HepG2 (cell line): ENCODE measurements around the gene KDM2B.

Experiments used
- ARNT ChIP-seq: fragments of 450-650 bp; IDR thresholded peaks from 2 replicates; pipeline ENCODE4 v1.6.1; 2017
- FOXA1 ChIP-seq, 2 experiments: fragments of 450-650 bp in 1 of 2; sonication (generic) in 1 of 2; formaldehyde crosslinking in 1 of 2; IDR thresholded peaks; 2 replicates each; pipeline versions ENCODE4 v1.4.0 to v1.6.1; 2016 to 2020; ENCODE audit warnings: missing genetic modification reagents in 1 of 2
- NFIC ChIP-seq: IDR thresholded peaks from 2 replicates; pipeline ENCODE4 v1.6.1; 2012; ENCODE audit warnings: mild to moderate bottlenecking, low read length, inconsistent platforms
- NPAS2 ChIP-seq: sonication (generic); formaldehyde crosslinking; IDR thresholded peaks from 2 replicates; pipeline ENCODE4 v1.8.0; 2022; ENCODE audit warnings: mild to moderate bottlenecking, missing genetic modification reagents, borderline replicate concordance
- POLR2AphosphoS5 ChIP-seq: IDR thresholded peaks from 2 replicates; pipeline ENCODE4 v1.6.1; 2012; ENCODE audit warnings: low read depth, low read length
- SP2 ChIP-seq: sonication (generic); formaldehyde crosslinking; IDR thresholded peaks from 2 replicates; pipeline ENCODE4 v1.5.1; 2020; ENCODE audit warnings: mild to moderate bottlenecking, missing genetic modification reagents
- ZBTB1 ChIP-seq: sonication (generic); formaldehyde crosslinking; IDR thresholded peaks from 2 replicates; pipeline ENCODE4 v1.4.0; 2020; ENCODE audit warnings: missing genetic modification reagents, borderline replicate concordance
- ZFP37 ChIP-seq: sonication (generic); formaldehyde crosslinking; IDR thresholded peaks from 2 replicates; pipeline ENCODE4 v1.4.0; 2020; ENCODE audit warnings: missing genetic modification reagents, borderline replicate concordance
- ZNF121 ChIP-seq: sonication (generic); formaldehyde crosslinking; IDR thresholded peaks from 2 replicates; pipeline ENCODE4 v1.5.0; 2020; ENCODE audit warnings: mild to moderate bottlenecking, missing genetic modification reagents
- ZNF124 ChIP-seq: sonication (generic); formaldehyde crosslinking; IDR thresholded peaks from 2 replicates; pipeline ENCODE4 v1.4.0; 2020; ENCODE audit warnings: missing genetic modification reagents
- ZSCAN31 ChIP-seq: sonication (generic); formaldehyde crosslinking; IDR thresholded peaks from 2 replicates; pipeline ENCODE4 v1.5.0; 2020; ENCODE audit warnings: low read depth, mild to moderate bottlenecking, missing genetic modification reagents
- TF ChIP-seq, protein P1 (sequence below): sonication (generic); formaldehyde crosslinking; IDR thresholded peaks from 2 replicates; pipeline ENCODE4 v1.4.0; 2020; ENCODE audit warnings: missing genetic modification reagents
- TF ChIP-seq, protein P2 (sequence below), 2 experiments: sonication (generic) in 1 of 2; formaldehyde crosslinking in 1 of 2; IDR thresholded peaks; 2 replicates each; pipeline versions ENCODE4 v1.4.0 to v1.6.1; 2016 to 2020; ENCODE audit warnings: borderline replicate concordance in 1 of 2, low read depth in 1 of 2, mild to moderate bottlenecking in 1 of 2, missing genetic modification reagents in 1 of 2
- TF ChIP-seq, protein P3 (sequence below): IDR thresholded peaks from 2 replicates; pipeline ENCODE4 v1.6.1; 2012; ENCODE audit warnings: inconsistent platforms

- TF ChIP-seq NFIC: no peak
- no peak for TF ChIP-seq SP2 (CRISPR knock-in tag)
- no peak for TF ChIP-seq ARNT
- no peak for TF ChIP-seq NPAS2
- TF ChIP-seq, protein P1, sequence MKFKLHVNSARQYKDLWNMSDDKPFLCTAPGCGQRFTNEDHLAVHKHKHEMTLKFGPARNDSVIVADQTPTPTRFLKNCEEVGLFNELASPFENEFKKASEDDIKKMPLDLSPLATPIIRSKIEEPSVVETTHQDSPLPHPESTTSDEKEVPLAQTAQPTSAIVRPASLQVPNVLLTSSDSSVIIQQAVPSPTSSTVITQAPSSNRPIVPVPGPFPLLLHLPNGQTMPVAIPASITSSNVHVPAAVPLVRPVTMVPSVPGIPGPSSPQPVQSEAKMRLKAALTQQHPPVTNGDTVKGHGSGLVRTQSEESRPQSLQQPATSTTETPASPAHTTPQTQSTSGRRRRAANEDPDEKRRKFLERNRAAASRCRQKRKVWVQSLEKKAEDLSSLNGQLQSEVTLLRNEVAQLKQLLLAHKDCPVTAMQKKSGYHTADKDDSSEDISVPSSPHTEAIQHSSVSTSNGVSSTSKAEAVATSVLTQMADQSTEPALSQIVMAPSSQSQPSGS (CRISPR knock-in tag): no peak
- no peak for TF ChIP-seq ZNF121
- TF ChIP-seq, protein P2, sequence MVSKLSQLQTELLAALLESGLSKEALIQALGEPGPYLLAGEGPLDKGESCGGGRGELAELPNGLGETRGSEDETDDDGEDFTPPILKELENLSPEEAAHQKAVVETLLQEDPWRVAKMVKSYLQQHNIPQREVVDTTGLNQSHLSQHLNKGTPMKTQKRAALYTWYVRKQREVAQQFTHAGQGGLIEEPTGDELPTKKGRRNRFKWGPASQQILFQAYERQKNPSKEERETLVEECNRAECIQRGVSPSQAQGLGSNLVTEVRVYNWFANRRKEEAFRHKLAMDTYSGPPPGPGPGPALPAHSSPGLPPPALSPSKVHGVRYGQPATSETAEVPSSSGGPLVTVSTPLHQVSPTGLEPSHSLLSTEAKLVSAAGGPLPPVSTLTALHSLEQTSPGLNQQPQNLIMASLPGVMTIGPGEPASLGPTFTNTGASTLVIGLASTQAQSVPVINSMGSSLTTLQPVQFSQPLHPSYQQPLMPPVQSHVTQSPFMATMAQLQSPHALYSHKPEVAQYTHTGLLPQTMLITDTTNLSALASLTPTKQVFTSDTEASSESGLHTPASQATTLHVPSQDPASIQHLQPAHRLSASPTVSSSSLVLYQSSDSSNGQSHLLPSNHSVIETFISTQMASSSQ (IDR thresholded peaks at IDR 0.05; ENCODE audit: low read depth): no peak
- TF ChIP-seq, protein P2 (CRISPR knock-in tag; IDR thresholded peaks at IDR 0.05; ENCODE audit: borderline replicate concordance): no peak
- TF ChIP-seq, protein P3, sequence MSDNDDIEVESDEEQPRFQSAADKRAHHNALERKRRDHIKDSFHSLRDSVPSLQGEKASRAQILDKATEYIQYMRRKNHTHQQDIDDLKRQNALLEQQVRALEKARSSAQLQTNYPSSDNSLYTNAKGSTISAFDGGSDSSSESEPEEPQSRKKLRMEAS: no peak
- no peak for TF ChIP-seq ZSCAN31 (CRISPR knock-in tag)
- TF ChIP-seq POLR2AphosphoS5: no peak
- no peak for TF ChIP-seq ZFP37
- TF ChIP-seq FOXA1 (IDR thresholded peaks at IDR 0.05): no peak
- TF ChIP-seq FOXA1 (CRISPR knock-in tag; IDR thresholded peaks at IDR 0.05): no peak
- TF ChIP-seq ZBTB1 (CRISPR knock-in tag): no peak
- no peak for TF ChIP-seq ZNF124 (CRISPR knock-in tag)
Observed at GRCh38 chr12:121446750-121447149, 134.1 kb downstream of the KDM2B start.
